Measurements from ENCODE around the gene GRIN2A.

- no peak for TF ChIP-seq CTCF (IDR thresholded peaks at IDR 0.05)
- TF ChIP-seq EP300 (IDR thresholded peaks at IDR 0.05), result no peak
- TF ChIP-seq POLR2A (IDR thresholded peaks at IDR 0.05; ENCODE audit: low read depth), result no peak
- TF ChIP-seq POLR2AphosphoS5 (IDR thresholded peaks at IDR 0.05), result no peak
Measured at GRCh38 chr16:10003486-10003885, 178.7 kb downstream of the GRIN2A start.
